Measurements from ENCODE around the gene HRNR.
"Not testable (repeated sequence)": the region's sequence is repeated elsewhere in the genome, so short reads cannot be mapped to it uniquely, and the experiment has no call there.

HRNR gene

GRCh38 chr1:152224093-152224492 is at the start of gene HRNR:
TSS of gene HRNR (minus strand) at chr1:152224193. CDS start at chr1:152223253, 940 bp downstream.
- no peak for DNase-seq

- not testable (repeated sequence) for DNase-seq
Observed at GRCh38 chr1:152256394-152256793, 32.4 kb upstream of the HRNR start.

- DNase-seq, result no peak
Observed at GRCh38 chr1:152252157-152252556, 28.2 kb upstream of the HRNR start.

- DNase-seq, result no peak
Observed at GRCh38 chr1:152251391-152251790, 27.4 kb upstream of the HRNR start.

GRCh38 chr1:152247316-152247715 is 23.3 kb upstream of the HRNR start:
- DNase-seq, result no peak

- no peak for DNase-seq
Observed at GRCh38 chr1:152244576-152245273, 20.7 kb upstream of the HRNR start.

GRCh38 chr1:152237093-152237492 is 13.1 kb upstream of the HRNR start:
- no peak for DNase-seq

GRCh38 chr1:152228831-152229230 is 4.8 kb upstream of the HRNR start:
- DNase-seq, result no peak

GRCh38 chr1:152227310-152227928 is 3.4 kb upstream of the HRNR start:
- DNase-seq, result no peak

GRCh38 chr1:152225678-152226077 is 1.7 kb upstream of the HRNR start:
- no peak for DNase-seq

GRCh38 chr1:152220166-152221163 is 3.5 kb downstream of the HRNR start:
- DNase-seq, result no peak

GRCh38 chr1:152219438-152219837 is 4.6 kb downstream of the HRNR start:
- not testable (repeated sequence) for DNase-seq

- no peak for DNase-seq
Observed at GRCh38 chr1:152218762-152219436, 5.1 kb downstream of the HRNR start.

GRCh38 chr1:152215604-152216003 is 8.4 kb downstream of the HRNR start:
- DNase-seq, result not testable (repeated sequence)

- not testable (repeated sequence) for DNase-seq
Observed at GRCh38 chr1:152214911-152215310, 9.1 kb downstream of the HRNR start.

- no peak for DNase-seq
Observed at GRCh38 chr1:152198982-152199381, 25.0 kb downstream of the HRNR start.

GRCh38 chr1:152197361-152197941 is 26.5 kb downstream of the HRNR start:
- no peak for DNase-seq

- no peak for DNase-seq
Observed at GRCh38 chr1:152191711-152192110, 32.3 kb downstream of the HRNR start.

- DNase-seq, result no peak
Observed at GRCh38 chr1:152191260-152191659, 32.7 kb downstream of the HRNR start.

GRCh38 chr1:152190589-152190988 is 33.4 kb downstream of the HRNR start:
- no peak for DNase-seq

- peak; percentile 62 for DNase-seq
Observed at GRCh38 chr1:152189657-152190442, 34.1 kb downstream of the HRNR start.

Measured in stimulated activated CD4-positive, alpha-beta T cell treated with anti-CD3 and anti-CD28 coated beads, Interleukin-4, amount 100 ng/mL, for 4 hours (primary cell).